ENCODE data around the gene TNRC18. TPM values are rescaled to one million over a fixed set of nuclear protein-coding genes. Genes with fewer than 3 reads are reported as not detected.
"Not testable (repeated sequence)": the region's sequence is repeated elsewhere in the genome, so short reads cannot be mapped to it uniquely, and the experiment has no call there.

The TNRC18 gene
- total RNA-seq, 2 donors from 2014 or later: 32.0 to 53.6 TPM

- H3K27ac ChIP-seq: no peak overlapping the region
- H3K4me3 ChIP-seq: no peak overlapping the region
- H3K4me1 ChIP-seq: no peaks in the 10 kb centered on the region
- H3K9me3 ChIP-seq: no peaks in the 10 kb centered on the region
- TF ChIP-seq CTCF (IDR thresholded peaks at IDR 0.05): no peak
- DNase-seq (ENCODE audit: low spot score): no peak
- no peaks in the 10 kb centered on the region for H3K36me3 ChIP-seq
- H3K27me3 ChIP-seq: no peaks in the 10 kb centered on the region
Observed at GRCh38 chr7:5294169-5294987, 129.3 kb downstream of the TNRC18 start.

GRCh38 chr7:5291711-5292335 lies 131.8 kb downstream of the TNRC18 start:
- not testable (repeated sequence) for DNase-seq (ENCODE audit: low spot score); H3K4me1 ChIP-seq; H3K9me3 ChIP-seq; H3K27ac ChIP-seq; H3K4me3 ChIP-seq; H3K27me3 ChIP-seq; H3K36me3 ChIP-seq

GRCh38 chr7:5291301-5291700 lies 132.3 kb downstream of the TNRC18 start:
- Histone ChIP-seq H3K27ac (no peak overlapping the region), H3K36me3 (no peaks in the 10 kb centered on the region), H3K9me3 (no peaks in the 10 kb centered on the region), H3K4me3 (no peak overlapping the region), H3K27me3 (no peaks in the 10 kb centered on the region), H3K4me1 (no peaks in the 10 kb centered on the region)
- DNase-seq (ENCODE audit: low spot score): no peak
- TF ChIP-seq CTCF (IDR thresholded peaks at IDR 0.05): no peak

GRCh38 chr7:5289355-5289754 lies 134.3 kb downstream of the TNRC18 start:
- H3K27ac ChIP-seq: no peak overlapping the region
- H3K4me1 ChIP-seq: no peaks in the 10 kb centered on the region
- no peak overlapping the region for H3K4me3 ChIP-seq
- TF ChIP-seq CTCF (IDR thresholded peaks at IDR 0.05): no peak
- no peaks in the 10 kb centered on the region for H3K9me3 ChIP-seq
- H3K27me3 ChIP-seq: no peaks in the 10 kb centered on the region
- no peaks in the 10 kb centered on the region for H3K36me3 ChIP-seq
- no peak for DNase-seq (ENCODE audit: low spot score)

- H3K27me3 ChIP-seq; H3K27ac ChIP-seq; H3K4me1 ChIP-seq; H3K36me3 ChIP-seq; DNase-seq (ENCODE audit: low spot score); H3K9me3 ChIP-seq; H3K4me3 ChIP-seq: not testable (repeated sequence)
Observed at GRCh38 chr7:5288560-5288959, 135.1 kb downstream of the TNRC18 start.

- no peak for DNase-seq (ENCODE audit: low spot score)
- H3K36me3 ChIP-seq: no peaks in the 10 kb centered on the region
- TF ChIP-seq CTCF (IDR thresholded peaks at IDR 0.05): no peak
- H3K9me3 ChIP-seq: no peaks in the 10 kb centered on the region
- H3K27me3 ChIP-seq: no peaks in the 10 kb centered on the region
- peaks cover 0 to 8% of the 10 kb centered on the region in 2 donors for H3K4me1 ChIP-seq
- no peak overlapping the region for H3K27ac ChIP-seq
- H3K4me3 ChIP-seq: no peak overlapping the region
Observed at GRCh38 chr7:5287802-5288201, 135.8 kb downstream of the TNRC18 start.

- not testable (repeated sequence) for H3K4me3 ChIP-seq; H3K9me3 ChIP-seq; DNase-seq (ENCODE audit: low spot score); H3K4me1 ChIP-seq; H3K27me3 ChIP-seq; H3K36me3 ChIP-seq; H3K27ac ChIP-seq
Observed at GRCh38 chr7:5287373-5287772, 136.3 kb downstream of the TNRC18 start.
